ENCODE data around the gene MINDY4B. TPM values are rescaled to one million over a fixed set of nuclear protein-coding genes. Genes with fewer than 3 reads are reported as not detected.
A peak's percentile ranks its signal among the peaks of the same experiment; 100 is the strongest.

Gene MINDY4B
- total and polyA plus RNA-seq, 2 of the 13 experiments (the other 11 are each of a cell fraction or from before 2014, with no cell fraction given) = not detected

- no TSS peak for BruUV-seq (replicated peaks)
- FAIRE-seq = no peak
- ChIA-PET POLR2A (no interaction called here), CTCF (ENCODE audit: low intra/inter-chr PET ratio, low total read pairs) (no interaction called here)
- no peaks in the 10 kb centered on the region for H3K79me2 ChIP-seq (ENCODE audit: insufficient read depth, low read length)
- in situ Hi-C loops (cut with HindIII; ENCODE audit: extremely low pct_ligation_motif_present, low pct_unique_long_range_greater_than_20kb) (no loop called here), intact Hi-C loops (cut with micrococcal nuclease; ENCODE audit: unreplicated experiment) (no loop called here)
- H3K27ac ChIP-seq (ENCODE audit: extremely low read length, insufficient read depth, low read length) = no peak overlapping the region
- H3K9ac ChIP-seq (ENCODE audit: insufficient read depth, low read depth, low read length) = no peak overlapping the region
- peaks cover 0 to 1% of the 10 kb centered on the region in 2 experiments; a peak in 1 of 5 replicates for H3K27me3 ChIP-seq (ENCODE audit: control insufficient read depth in 1 of 2, insufficient read depth in 2 of 2, low read length in 2 of 2)
- no peaks in the 10 kb centered on the region for H3K36me3 ChIP-seq (replicated peaks in 1 of 2; ENCODE audit: control insufficient read depth in 1 of 2, insufficient read depth in 2 of 2, low read length in 2 of 2)
- DNase-seq (ENCODE audit: low spot score) = no peak
- H2AFZ ChIP-seq (ENCODE audit: low read length) = no peak overlapping the region
- H3K4me3 ChIP-seq (replicated peaks in 1 of 3; ENCODE audit: insufficient read depth in 1 of 3, low read depth in 2 of 3, low read length in 3 of 3) = no peak overlapping the region
- no peaks in the 10 kb centered on the region for H4K20me1 ChIP-seq (ENCODE audit: insufficient read depth, low read length)
- WGBS (ENCODE audit: low lambda C conversion rate) = 41% methylated on average over 13 of the region's 13 CpGs
- 0 out of 3 replicates have a peak, but pooled peaks have one; percentile 28 for ATAC-seq
- H3K4me2 ChIP-seq (ENCODE audit: low read depth, low read length) = no peak overlapping the region
- TF ChIP-seq, protein P1, sequence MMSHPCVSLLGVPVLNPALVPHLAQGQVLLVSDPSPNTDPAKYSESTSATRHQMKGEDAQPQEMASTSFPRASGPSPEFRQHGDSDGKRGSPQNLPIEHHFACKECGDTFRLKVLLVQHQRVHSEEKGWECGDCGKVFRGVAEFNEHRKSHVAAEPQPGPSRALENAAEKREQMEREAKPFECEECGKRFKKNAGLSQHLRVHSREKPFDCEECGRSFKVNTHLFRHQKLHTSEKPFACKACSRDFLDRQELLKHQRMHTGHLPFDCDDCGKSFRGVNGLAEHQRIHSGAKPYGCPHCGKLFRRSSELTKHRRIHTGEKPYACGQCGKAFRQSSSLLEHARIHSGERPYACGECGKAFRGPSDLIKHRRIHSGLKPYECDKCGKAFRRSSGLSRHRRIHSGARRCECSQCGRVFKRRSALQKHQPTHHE (CRISPR knock-in tag; IDR thresholded peaks at IDR 0.05; ENCODE audit: borderline replicate concordance) = no peak
- TF ChIP-seq, protein P2, sequence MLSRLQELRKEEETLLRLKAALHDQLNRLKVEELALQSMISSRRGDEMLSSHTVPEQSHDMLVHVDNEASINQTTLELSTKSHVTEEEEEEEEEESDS (CRISPR knock-in tag; IDR thresholded peaks at IDR 0.05; ENCODE audit: borderline replicate concordance) = no peak
- TF ChIP-seq NONO (IDR thresholded peaks at IDR 0.05) (no peak), NONO (CRISPR knock-in tag; conservative IDR thresholded peaks at IDR 0.05) (no peak), ZMAT3 (CRISPR knock-in tag; conservative IDR thresholded peaks at IDR 0.05) (no peak), TGIF2 (CRISPR knock-in tag; IDR thresholded peaks at IDR 0.05) (no peak), NKX3-1 (CRISPR knock-in tag; IDR thresholded peaks at IDR 0.05) (no peak), SIX4 (CRISPR knock-in tag; IDR thresholded peaks at IDR 0.05) (no peak)
- no peaks in the 10 kb centered on the region for H3K4me1 ChIP-seq (ENCODE audit: insufficient read depth, low read length)
- no peaks in the 10 kb centered on the region for H3K9me3 ChIP-seq (ENCODE audit: low read length)
Observed at GRCh38 chr3:150951923-150952322, 46.7 kb upstream of the MINDY4B start.
